HTERT RPE-1 (cell line): ENCODE data around the gene GPC3.

Experiments
- in situ Hi-C: fragments of 300-500 bp; cut with MboI; formaldehyde crosslinking; loops from 4 replicates; pipeline ENCODE4 v1.14.3; 2020; ENCODE audit warnings: low sequenced_read_pairs

GPC3 gene

GRCh38 chrX:133706890-133707289 lies 278.5 kb downstream of the GPC3 start:
- in situ Hi-C loops = no loop called here

GRCh38 chrX:133702230-133702629 lies 283.2 kb downstream of the GPC3 start:
- in situ Hi-C loops = no loop called here

- in situ Hi-C loops = no loop called here
Observed at GRCh38 chrX:133699023-133699728, 286.2 kb downstream of the GPC3 start.

GRCh38 chrX:133698298-133698697 lies 287.1 kb downstream of the GPC3 start:
- in situ Hi-C loops = no loop called here

- in situ Hi-C loops = no loop called here
Observed at GRCh38 chrX:133697656-133698055, 287.7 kb downstream of the GPC3 start.

- in situ Hi-C loops = no loop called here
Observed at GRCh38 chrX:133689997-133690599, 295.3 kb downstream of the GPC3 start.

GRCh38 chrX:133685822-133686221 lies 299.6 kb downstream of the GPC3 start:
- in situ Hi-C loops = no loop called here

- in situ Hi-C loops = no loop called here
Observed at GRCh38 chrX:133681897-133682296, 303.5 kb downstream of the GPC3 start.

GRCh38 chrX:133681421-133681820 lies 304.0 kb downstream of the GPC3 start:
- in situ Hi-C loops = no loop called here

GRCh38 chrX:133677123-133678063 lies 308.0 kb downstream of the GPC3 start:
- in situ Hi-C loops = no loop called here

GRCh38 chrX:133676344-133677122 lies 308.9 kb downstream of the GPC3 start:
- in situ Hi-C loops = no loop called here

GRCh38 chrX:133674726-133675470 lies 310.5 kb downstream of the GPC3 start:
- in situ Hi-C loops = no loop called here

GRCh38 chrX:133670383-133670782 lies 315.0 kb downstream of the GPC3 start:
- in situ Hi-C loops = no loop called here

- in situ Hi-C loops = no loop called here
Observed at GRCh38 chrX:133669214-133669613, 316.2 kb downstream of the GPC3 start.

- in situ Hi-C loops = no loop called here
Observed at GRCh38 chrX:133668225-133668931, 317.0 kb downstream of the GPC3 start.

GRCh38 chrX:133666256-133666655 lies 319.1 kb downstream of the GPC3 start:
- in situ Hi-C loops = no loop called here

GRCh38 chrX:133661962-133662839 lies 323.2 kb downstream of the GPC3 start:
- in situ Hi-C loops = no loop called here

GRCh38 chrX:133660281-133660680 lies 325.1 kb downstream of the GPC3 start:
- in situ Hi-C loops = no loop called here
